PC-9 (cell line): ENCODE measurements around the gene NANOGP8. TPM values are rescaled to one million over a fixed set of nuclear protein-coding genes. Genes with fewer than 3 reads are reported as not detected.

Experiments used
- BruUV-seq: library from RNA; stranded (reverse); fragments of 400-500 nt; replicated peaks from 2 replicates; lab custom pipeline; 2021; lab: Mats Ljungman, UMichigan
- CTCF ChIA-PET: fragments of 300-600 bp; sonication (Branson Sonifier 250); formaldehyde crosslinking; loops from one replicate; lab custom pipeline; 2022; ENCODE audit warnings: antibody characterized with exemption; lab: Charles Lee
- POLR2A ChIA-PET: fragments of 300-600 bp; sonication (Branson Sonifier 250); formaldehyde crosslinking; loops from one replicate; lab custom pipeline; 2022; ENCODE audit warnings: antibody characterized with exemption; ENCODE audit not compliant: unreplicated experiment; lab: Charles Lee
- DNase-seq, 2 experiments: peaks; one replicate each; pipeline versions ENCODE4 v3.0.0 to v3.0.0-alpha.2; 2015 to 2022; ENCODE audit warnings: mixed read lengths in 1 of 2
- H2AFZ ChIP-seq: fragments of 200-600 bp; sonication (generic); 2 replicates; pipeline ENCODE4 v1.8.1; 2017; ENCODE audit warnings: antibody characterized with exemption
- H3F3A ChIP-seq: fragments of 200-600 bp; sonication (generic); 2 replicates; pipeline ENCODE4 v1.8.1; 2017; ENCODE audit warnings: antibody characterized with exemption, mild to moderate bottlenecking, low read depth; ENCODE audit not compliant: insufficient read depth
- H3K27ac ChIP-seq: fragments of 200-600 bp; sonication (generic); 2 replicates; pipeline ENCODE4 v1.6.1; 2016; ENCODE audit warnings: mixed run types
- H3K27me3 ChIP-seq: fragments of 200-600 bp; sonication (generic); 2 replicates; pipeline ENCODE4 v1.6.1; 2016; ENCODE audit warnings: low read depth, mixed run types; ENCODE audit not compliant: insufficient read depth
- H3K36me3 ChIP-seq: fragments of 200-600 bp; sonication (generic); 2 replicates; pipeline ENCODE4 v1.6.1; 2016; ENCODE audit warnings: low read depth, mixed run types
- H3K4me1 ChIP-seq: fragments of 200-600 bp; sonication (generic); replicated peaks from 2 replicates; pipeline ENCODE4 v1.6.1; 2016; ENCODE audit warnings: mixed run types; ENCODE audit not compliant: insufficient read depth
- H3K4me2 ChIP-seq: fragments of 200-600 bp; sonication (generic); 2 replicates; pipeline ENCODE4 v1.6.1; 2017; ENCODE audit warnings: mixed run types
- H3K4me3 ChIP-seq: fragments of 200-600 bp; sonication (generic); 2 replicates; pipeline ENCODE4 v1.6.1; 2016; ENCODE audit warnings: mixed run types
- H3K79me2 ChIP-seq: fragments of 200-600 bp; sonication (generic); 2 replicates; pipeline ENCODE4 v1.6.1; 2017; ENCODE audit warnings: low read depth, mixed run types
- H3K9me2 ChIP-seq: fragments of 200-600 bp; sonication (generic); 2 replicates; pipeline ENCODE4 v1.8.1; 2017; ENCODE audit warnings: mild to moderate bottlenecking; ENCODE audit not compliant: insufficient read depth
- H3K9me3 ChIP-seq: fragments of 200-600 bp; sonication (generic); 2 replicates; pipeline ENCODE4 v1.8.1; 2016; ENCODE audit warnings: low read depth; ENCODE audit not compliant: insufficient read depth
- H4K20me1 ChIP-seq: fragments of 200-600 bp; sonication (generic); 2 replicates; pipeline ENCODE4 v1.8.1; 2017; ENCODE audit not compliant: insufficient read depth
- CTCF ChIP-seq: fragments of 200-600 bp; sonication (generic); conservative IDR thresholded peaks from 2 replicates; pipeline ENCODE4 v1.6.1; 2017; ENCODE audit warnings: mixed run types, antibody characterized with exemption, mild to moderate bottlenecking, moderate library complexity
- EZH2 ChIP-seq: fragments of 200-600 bp; sonication (generic); IDR thresholded peaks from 2 replicates; pipeline ENCODE4 v1.8.0; 2017; ENCODE audit warnings: antibody characterized with exemption, low read depth
- intact Hi-C: fragments of 100-400 bp; cut with micrococcal nuclease; formaldehyde crosslinking; loops from one replicate; pipeline ENCODE4 v1.10.0; 2022; ENCODE audit not compliant: unreplicated experiment
- total RNA-seq: library from RNA; stranded (reverse); gene quantifications from 2 replicates; pipeline ENCODE4 v1.2.3, GENCODE V29; 2021

NANOGP8 gene
- total RNA-seq, 1 experiment from 2014 or later = not detected

- CTCF ChIA-PET = no interaction called here
- H3K4me2 ChIP-seq = no peak overlapping the region
Observed at GRCh38 chr15:35090104-35090807, 5.2 kb upstream of the NANOGP8 start.

DNA sequence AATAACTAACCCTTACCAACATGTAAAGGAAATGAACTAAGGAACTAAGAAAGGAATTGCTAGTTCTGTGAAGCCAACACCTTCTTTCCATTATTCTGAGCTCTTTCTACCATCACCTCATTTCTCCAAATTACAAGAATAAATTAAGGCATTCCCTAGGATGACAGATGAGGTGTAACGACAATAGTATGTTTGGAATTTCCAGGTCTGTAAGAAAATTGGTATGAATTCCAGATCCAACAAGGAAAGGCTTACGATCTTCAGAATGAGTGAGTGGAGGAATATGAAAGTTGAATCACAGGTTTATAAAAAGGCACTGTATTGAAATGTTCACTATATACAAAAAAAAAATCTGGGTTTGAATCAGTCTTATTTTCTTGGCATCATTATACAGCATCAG is 4.5 kb upstream of the NANOGP8 start:
- no TSS peak for BruUV-seq
- Histone ChIP-seq H3K27ac (no peak overlapping the region), H3K27me3 (no peaks in the 10 kb centered on the region), H3K4me1 (no peaks in the 10 kb centered on the region), H3K9me3 (no peaks in the 10 kb centered on the region), H3K36me3 (no peaks in the 10 kb centered on the region), H3F3A (no peaks in the 10 kb centered on the region), H2AFZ (no peak overlapping the region), H3K79me2 (no peaks in the 10 kb centered on the region), H3K9me2 (no peaks in the 10 kb centered on the region), H3K4me2 (no peak overlapping the region), H4K20me1 (no peaks in the 10 kb centered on the region), H3K4me3 (no peak overlapping the region)
- DNase-seq = no peak
- TF ChIP-seq EZH2 (no peak), CTCF (no peak)
- intact Hi-C loops = no loop called here
- ChIA-PET POLR2A (interaction anchor here (0.6 kb wide), 1 partner anchor 691 kb away, joined by 3 read pairs; no protein-coding TSS in a partner anchor), CTCF (no interaction called here)

More at GRCh38 chr15:35090104-35090807, 5.2 kb upstream of the NANOGP8 start:
- H3K9me2 ChIP-seq = no peaks in the 10 kb centered on the region
- DNase-seq = no peak
- no peaks in the 10 kb centered on the region for H3K36me3 ChIP-seq
- POLR2A ChIA-PET = no interaction called here
- no peak overlapping the region for H2AFZ ChIP-seq
- no peaks in the 10 kb centered on the region for H4K20me1 ChIP-seq
- no peaks in the 10 kb centered on the region for H3K4me1 ChIP-seq
- no peak overlapping the region for H3K27ac ChIP-seq
- TF ChIP-seq CTCF (no peak), EZH2 (no peak)
- no peaks in the 10 kb centered on the region for H3K9me3 ChIP-seq
- no peaks in the 10 kb centered on the region for H3F3A ChIP-seq
- no peak overlapping the region for H3K4me3 ChIP-seq
- H3K79me2 ChIP-seq = no peaks in the 10 kb centered on the region
- H3K27me3 ChIP-seq = no peaks in the 10 kb centered on the region
- intact Hi-C loops = no loop called here
- BruUV-seq = no TSS peak

DNA sequence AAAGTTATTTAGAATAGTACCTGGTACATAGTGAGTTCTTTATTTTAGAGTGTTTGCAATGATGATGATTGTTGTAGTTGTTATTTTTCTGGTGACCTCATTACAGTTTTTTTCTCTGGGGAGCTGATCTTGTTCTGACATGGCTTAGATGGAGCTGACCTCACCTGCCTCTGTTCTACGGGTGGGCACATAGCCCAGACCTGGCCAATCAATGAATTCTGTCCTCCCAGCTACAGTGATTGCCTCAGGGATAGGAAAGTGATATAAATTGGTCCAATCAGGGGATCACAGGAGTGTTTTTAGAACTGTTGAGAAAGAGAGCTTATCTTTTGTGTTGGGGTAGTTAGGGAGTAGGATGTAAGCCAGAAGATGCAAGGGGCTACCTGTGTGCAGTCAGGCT is 3.2 kb upstream of the NANOGP8 start:
- intact Hi-C loops = no loop called here
- Histone ChIP-seq H3K4me3 (no peak overlapping the region), H3K4me1 (no peaks in the 10 kb centered on the region), H4K20me1 (no peaks in the 10 kb centered on the region), H3K9me2 (no peaks in the 10 kb centered on the region), H3K9me3 (no peaks in the 10 kb centered on the region), H3K36me3 (no peaks in the 10 kb centered on the region), H3K79me2 (no peaks in the 10 kb centered on the region), H3F3A (no peaks in the 10 kb centered on the region), H3K27me3 (no peaks in the 10 kb centered on the region), H3K4me2 (no peak overlapping the region), H2AFZ (no peak overlapping the region), H3K27ac (no peak overlapping the region)
- DNase-seq = no peak
- no TSS peak for BruUV-seq
- ChIA-PET POLR2A (no interaction called here), CTCF (no interaction called here)
- TF ChIP-seq CTCF (no peak), EZH2 (no peak)
